ENCODE measurements around the gene EYA4.

DNA sequence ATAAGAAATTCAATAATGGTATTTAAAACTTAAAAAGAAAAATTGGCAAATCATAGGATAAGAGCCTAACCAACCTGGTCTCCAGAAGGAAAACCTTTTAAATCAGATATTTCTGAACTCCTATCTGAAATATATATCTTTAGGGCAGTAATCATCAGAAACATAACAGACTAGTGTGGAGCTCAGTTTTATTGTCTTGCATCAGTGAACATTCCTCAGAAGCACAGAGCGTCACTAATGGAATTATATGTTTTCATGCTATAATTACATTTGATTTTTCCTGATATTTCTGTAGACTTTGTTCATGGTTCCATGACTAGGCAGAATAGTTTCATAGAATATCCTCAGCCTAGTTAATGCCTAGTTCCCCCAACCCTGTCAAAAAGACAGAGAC lies 262.2 kb downstream of the EYA4 start:
- TF ChIP-seq RAD21 (conservative IDR thresholded peaks at IDR 0.05 in 1 of 2, IDR thresholded peaks at IDR 0.05 in 1 of 2) (no peak), EP300 (IDR thresholded peaks at IDR 0.05) (no peak), SREBF2 (IDR thresholded peaks at IDR 0.05) (no peak), KDM1A (IDR thresholded peaks at IDR 0.05; ENCODE audit: low read depth) (no peak), CBX8 (IDR thresholded peaks at IDR 0.05) (no peak), SMC3 (IDR thresholded peaks at IDR 0.05) (no peak), CEBPB (IDR thresholded peaks at IDR 0.05) (no peak), POLR2A (IDR thresholded peaks at IDR 0.05; ENCODE audit: low read length) (no peak), MAX (IDR thresholded peaks at IDR 0.05) (no peak), CHD2 (IDR thresholded peaks at IDR 0.05; ENCODE audit: low read length, partially characterized antibody) (no peak), MAZ (IDR thresholded peaks at IDR 0.05; ENCODE audit: borderline replicate concordance, low read depth, low read length) (no peak)
- TF ChIP-seq, protein P1, sequence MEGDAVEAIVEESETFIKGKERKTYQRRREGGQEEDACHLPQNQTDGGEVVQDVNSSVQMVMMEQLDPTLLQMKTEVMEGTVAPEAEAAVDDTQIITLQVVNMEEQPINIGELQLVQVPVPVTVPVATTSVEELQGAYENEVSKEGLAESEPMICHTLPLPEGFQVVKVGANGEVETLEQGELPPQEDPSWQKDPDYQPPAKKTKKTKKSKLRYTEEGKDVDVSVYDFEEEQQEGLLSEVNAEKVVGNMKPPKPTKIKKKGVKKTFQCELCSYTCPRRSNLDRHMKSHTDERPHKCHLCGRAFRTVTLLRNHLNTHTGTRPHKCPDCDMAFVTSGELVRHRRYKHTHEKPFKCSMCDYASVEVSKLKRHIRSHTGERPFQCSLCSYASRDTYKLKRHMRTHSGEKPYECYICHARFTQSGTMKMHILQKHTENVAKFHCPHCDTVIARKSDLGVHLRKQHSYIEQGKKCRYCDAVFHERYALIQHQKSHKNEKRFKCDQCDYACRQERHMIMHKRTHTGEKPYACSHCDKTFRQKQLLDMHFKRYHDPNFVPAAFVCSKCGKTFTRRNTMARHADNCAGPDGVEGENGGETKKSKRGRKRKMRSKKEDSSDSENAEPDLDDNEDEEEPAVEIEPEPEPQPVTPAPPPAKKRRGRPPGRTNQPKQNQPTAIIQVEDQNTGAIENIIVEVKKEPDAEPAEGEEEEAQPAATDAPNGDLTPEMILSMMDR (IDR thresholded peaks at IDR 0.05), result no peak
